Glomerular visceral epithelial cell (primary cell): ENCODE results near the gene EYA4.
A peak's percentile ranks its signal among the peaks of the same experiment; 100 is the strongest.

Source experiments
- DNase-seq: peaks from one replicate; pipeline ENCODE4 v3.0.0-alpha.2; 2016; ENCODE audit errors: extremely low spot score

EYA4 gene

DNA sequence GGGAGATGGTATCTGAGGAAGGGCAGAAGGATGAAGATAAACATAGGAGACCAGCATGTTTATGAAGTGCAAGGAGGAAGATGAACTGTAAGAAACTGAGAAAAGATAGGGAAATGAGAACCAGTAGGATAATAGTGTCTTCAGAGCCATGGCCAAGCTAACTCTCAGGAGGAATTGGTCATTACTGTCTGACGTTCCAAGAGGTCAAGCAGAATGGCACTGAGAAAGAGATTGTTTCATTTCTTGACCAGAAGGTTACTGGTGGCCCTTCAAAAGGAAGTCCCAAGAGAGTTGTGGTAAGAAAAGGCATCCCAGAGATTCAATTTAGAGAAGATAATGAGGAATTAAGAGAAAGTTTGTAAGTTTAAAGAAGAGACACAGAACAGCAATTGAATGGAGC lies 47.5 kb downstream of the EYA4 start:
- DNase-seq: no peak

DNA sequence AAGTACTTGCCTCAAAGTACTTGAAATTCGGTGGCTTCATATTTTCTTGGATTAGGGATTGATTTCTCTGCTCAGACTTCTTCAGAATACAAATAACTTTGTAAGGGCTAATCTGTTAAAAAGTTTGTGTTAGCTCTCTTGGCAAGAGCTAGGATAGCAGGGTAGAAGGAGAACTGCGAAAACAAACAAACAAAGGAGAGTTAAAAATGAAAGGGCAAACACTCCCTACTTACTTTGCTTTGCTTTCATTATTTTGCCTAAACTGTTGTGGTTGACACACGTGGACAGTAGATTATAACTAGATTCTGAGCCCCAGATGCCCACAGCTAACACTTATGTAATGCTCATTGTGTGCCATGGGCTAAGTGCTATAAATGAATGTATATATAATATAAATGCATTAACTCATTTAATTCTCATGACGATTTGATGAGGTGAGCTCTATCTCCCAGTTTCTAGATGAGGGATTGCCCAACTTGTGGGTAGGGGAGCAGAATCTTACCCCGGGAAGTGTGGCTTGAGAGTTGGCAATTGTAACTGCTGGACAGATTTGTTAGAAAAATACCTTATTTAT lies 48.7 kb downstream of the EYA4 start:
- DNase-seq: no peak

DNA sequence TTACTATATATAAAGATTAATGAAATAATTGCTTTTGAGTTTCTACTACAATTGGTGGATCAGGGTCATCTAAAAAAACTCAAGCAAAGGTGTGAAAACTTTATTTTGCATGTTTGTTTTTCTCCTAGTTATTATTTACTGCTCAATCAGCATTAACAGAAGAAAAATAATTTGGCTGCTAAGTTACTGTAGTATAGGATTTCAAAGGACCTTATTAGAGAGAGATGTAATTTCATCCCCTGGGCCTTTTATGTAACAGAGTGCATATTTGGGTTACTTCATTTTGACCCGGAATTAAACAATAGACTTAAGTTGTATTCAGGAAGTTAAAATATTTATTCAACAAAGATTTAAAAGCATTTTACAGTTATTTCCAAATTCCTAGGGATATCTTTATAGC lies 49.8 kb downstream of the EYA4 start:
- DNase-seq: no peak

DNA sequence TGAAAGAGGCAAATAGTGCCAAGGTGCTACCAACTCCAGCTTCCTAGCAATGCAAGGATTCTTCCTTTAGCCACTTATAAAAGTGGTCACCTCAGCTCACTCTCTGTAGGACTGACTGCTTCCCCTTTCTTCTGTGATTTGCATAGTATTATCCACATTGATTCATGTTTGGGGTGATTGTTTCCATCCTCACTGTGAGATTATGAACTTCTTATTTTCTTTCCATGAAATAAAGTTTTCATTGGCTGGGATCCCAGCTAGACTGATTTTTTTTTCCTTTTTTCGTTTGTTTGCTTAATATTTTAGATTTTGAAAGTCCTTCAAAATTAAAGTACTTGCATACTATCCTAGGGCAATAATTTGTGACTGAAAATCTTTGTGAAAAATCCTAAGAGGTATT lies 50.5 kb downstream of the EYA4 start:
- no peak for DNase-seq

DNA sequence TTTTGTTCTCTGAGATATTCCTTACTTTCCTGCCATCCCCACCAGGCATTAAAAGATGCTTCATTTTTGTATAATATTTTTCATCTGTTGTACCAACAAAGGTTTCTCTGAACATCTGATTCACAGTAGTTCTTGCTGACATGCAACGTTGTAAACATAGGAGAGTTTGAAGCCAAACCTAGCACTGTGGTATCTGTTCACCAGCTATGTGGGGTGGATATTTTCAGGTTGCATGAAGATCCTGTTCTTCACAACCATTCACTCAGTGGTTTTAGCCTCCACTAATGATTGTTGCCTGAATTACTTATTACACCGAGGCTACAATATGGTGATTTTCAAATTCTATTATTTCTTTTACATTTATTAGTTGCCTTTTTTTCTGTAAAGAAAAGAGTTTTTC lies 56.5 kb downstream of the EYA4 start:
- DNase-seq: no peak

DNA sequence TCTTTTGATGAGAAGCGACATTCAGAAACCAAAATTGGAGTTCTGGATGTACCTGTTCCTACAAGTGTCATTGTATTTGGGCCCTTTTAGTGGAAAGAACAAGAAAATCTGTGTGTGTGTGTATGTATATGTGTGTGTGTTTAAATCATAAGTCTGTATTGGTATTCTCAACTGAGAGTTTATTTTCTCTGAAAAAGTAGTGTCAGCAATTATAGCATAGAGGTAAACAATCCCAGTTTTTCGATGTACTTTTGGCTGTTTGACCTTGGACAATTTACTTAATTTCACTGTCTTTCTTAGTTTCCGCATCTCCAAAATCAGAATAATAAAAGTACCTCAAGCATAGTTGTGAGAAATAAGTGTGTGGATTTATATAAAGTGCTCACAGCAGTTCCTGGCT lies 57.2 kb downstream of the EYA4 start:
- no peak for DNase-seq

DNA sequence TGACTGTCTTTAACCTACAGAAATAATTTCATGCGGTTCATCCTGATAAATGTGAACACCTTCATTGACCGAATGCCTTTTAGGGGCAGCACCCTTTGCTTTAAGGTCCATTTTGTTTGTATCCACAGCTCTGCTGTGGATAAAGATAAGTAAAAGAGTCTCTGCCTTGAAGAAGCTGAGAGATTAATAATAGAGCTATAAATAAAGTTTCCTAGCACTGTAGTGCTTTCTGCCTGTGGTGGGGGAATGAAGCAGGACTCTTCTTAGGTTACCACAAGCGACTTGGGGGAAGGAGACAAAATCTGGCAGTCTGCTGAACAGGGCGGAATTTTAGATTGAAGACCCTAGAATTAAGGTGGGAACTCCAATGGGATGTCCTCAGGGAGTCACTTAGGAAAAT lies 57.6 kb downstream of the EYA4 start:
- DNase-seq: no peak

DNA sequence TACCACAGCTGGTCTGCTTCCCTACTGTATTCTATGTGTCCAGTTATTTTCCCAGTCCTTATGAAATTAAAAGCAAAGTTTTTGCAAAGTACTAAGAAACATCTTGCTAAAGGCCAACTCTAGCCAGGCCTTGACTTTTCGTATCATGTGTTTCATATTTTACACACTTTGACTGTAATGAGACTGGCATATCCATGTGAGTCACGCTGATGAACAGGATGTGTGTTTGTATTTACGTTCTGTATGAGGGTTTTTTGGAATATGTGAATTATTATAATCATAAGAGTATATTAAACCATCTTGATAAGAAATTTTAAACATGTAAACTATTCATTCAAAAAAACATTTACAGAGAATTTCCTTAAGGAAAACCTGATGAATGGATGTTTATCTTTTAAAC lies 59.7 kb downstream of the EYA4 start:
- DNase-seq: no peak

DNA sequence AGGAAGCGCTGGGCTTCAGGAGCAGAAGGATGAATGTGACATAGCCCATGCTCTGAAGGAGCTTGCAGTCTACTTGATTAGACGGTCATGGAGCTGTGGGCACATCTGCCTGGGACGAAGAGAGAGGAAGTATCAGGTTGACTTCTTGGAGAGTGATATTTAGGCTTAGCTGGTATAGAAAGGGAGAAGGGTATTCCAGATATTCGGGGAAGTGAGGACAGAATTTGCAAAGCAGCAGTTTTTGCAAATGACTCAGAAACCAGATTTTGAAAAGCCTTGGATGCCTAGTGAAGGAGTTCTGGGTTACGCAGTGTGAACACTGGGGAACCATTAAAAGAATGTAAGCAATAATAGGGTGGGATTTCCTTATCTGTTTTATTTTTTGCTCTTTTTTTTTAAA lies 60.7 kb downstream of the EYA4 start:
- DNase-seq: no peak

DNA sequence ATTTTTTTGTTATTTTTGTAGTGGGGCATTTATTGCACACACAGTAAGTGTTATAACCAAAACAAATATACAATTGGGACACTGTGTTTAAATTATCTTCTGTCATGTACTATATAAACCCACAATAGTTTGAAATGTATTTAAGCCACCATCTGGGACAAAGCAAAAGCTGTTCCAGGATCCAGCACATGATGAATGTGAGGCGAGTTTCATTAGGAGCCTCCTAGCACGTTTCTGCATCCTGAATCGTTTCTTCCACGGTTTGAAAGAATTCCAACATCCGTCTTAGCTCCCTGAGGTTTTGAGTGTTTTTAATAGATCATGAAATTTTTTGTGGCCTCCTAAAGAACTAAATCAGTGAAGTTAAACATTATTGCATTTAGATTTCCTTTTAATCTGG lies 65.8 kb downstream of the EYA4 start:
- no peak for DNase-seq

DNA sequence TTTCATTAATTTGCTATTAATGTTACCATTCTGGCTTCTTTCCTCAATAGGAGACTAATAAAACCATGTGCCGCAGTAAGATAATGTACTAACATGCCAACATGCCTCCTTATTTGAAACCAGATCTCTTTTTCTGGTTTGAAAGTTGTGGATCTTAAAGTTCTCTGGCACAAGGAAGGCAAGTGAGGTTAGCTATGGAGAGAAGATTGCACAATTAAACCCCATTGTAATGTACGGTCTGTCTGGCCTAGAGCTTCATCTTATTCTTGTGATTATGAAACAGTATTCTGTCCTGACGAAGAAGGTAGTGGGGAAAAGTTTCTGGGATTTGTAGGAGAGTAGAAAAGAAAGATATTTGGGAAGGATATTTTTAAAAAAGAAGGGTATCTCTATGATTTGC lies 68.4 kb downstream of the EYA4 start:
- DNase-seq: no peak

DNA sequence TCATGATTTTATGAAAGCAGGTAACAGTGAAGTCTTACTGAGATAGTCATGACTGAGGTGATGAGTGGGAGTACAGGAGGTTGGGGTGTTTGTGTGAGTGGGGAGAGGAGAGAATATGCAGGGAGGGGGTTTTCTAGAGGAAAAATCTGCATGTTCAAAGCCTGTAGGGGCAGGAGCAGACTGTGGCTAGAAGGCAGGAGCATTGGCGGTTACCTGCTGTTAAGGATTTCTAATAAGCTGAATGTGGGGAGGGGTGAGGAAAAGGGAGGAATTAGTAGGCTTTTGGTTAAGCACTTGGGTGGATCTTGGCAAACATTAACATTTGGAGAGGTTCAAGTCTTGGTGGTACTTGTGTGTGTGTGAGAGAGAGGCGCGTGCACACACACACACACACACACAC lies 70.8 kb downstream of the EYA4 start:
- DNase-seq: no peak

DNA sequence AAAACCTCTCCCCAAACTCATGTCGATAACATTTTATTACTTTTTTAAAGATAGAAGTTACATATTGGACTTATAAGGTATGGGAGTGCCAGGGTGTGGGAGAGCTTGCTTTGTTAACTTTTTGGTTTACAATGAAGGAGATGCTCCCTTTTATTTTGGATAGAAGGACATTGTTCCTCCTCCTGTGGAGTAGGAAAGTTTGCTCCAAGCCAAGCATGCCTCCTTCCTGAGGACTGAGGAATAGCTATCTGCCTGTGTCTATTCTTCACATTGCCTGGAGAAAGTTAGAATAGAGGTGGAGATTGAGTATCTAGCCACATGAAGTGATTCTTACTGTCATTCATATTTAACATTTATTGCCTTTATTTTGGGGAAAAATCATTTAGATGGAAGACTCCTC lies 71.9 kb downstream of the EYA4 start:
- no peak for DNase-seq

DNA sequence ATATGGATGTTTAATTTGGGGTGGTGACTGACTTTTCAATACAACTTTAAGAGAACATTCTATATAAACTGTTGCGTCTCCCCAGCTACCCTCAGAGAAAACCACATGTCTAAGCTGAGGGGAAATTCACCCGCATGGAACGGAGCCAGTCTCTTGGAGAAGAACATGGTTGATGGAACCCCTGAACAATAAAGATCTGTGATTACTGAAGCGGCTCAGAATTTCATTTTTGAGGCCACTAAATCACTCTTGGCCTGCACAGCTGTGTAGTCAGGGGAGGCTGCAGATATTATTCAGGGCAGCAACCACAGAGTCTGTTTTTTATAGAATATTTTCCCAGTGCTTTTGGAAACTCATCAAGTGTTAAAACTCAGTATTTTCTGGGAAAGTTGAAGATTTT lies 73.8 kb downstream of the EYA4 start:
- peak; percentile 93 for DNase-seq

DNA sequence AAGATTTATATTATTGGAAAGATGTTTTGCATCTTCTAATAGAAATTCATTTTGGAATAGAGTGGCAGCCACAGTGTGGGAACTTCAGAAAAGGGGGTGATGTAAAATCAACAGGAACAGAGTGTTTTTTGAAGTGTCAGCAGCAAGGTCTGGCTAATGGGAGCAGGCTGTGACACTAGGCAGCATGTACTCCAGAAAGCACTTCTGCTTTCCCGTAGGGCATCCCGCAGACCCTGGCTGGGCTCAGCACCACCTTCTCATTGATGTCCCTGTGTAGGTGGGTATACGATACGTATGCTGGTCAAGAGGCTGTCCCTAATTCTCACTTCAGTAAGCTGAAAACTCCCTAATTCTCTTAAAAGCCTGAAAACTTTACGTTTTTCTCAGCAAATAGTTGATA lies 74.7 kb downstream of the EYA4 start:
- no peak for DNase-seq

DNA sequence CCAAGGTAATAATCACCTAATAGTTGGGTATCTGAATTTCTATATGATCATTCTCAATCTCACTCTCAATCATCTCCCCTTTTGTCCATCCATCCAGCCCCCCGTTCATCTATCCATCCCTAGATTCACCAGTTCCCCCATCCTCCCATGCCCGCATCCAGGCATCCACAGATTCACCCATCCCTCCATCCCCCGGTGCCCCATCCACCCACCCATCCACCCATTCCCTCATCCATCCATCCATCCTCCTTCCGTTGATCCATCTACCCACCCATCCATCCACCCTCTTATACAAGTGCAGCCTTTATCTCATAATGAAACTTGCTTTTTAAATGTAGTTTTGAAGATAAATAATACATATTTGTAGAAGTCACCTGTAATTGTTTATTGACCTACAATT lies 76.5 kb downstream of the EYA4 start:
- no peak for DNase-seq

DNA sequence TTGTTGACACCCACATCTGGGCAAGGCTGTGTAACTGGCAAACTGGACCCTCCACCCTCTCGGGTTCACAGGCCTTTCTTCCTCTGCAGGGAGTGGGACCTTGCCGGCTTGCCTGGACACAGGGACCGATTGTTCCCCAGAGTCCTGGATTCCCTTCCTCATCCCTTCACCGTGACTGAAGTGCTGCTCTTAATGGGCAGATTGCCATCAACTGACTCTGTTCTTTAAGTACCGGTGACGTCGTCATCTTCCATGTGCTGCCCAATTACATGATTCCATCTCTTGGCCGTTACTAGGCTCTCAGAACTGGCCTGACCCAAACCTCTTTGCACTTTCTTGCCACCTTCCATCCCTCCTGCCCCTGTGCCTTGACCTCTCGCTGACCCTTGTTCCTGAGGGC lies 85.4 kb downstream of the EYA4 start:
- DNase-seq: no peak

DNA sequence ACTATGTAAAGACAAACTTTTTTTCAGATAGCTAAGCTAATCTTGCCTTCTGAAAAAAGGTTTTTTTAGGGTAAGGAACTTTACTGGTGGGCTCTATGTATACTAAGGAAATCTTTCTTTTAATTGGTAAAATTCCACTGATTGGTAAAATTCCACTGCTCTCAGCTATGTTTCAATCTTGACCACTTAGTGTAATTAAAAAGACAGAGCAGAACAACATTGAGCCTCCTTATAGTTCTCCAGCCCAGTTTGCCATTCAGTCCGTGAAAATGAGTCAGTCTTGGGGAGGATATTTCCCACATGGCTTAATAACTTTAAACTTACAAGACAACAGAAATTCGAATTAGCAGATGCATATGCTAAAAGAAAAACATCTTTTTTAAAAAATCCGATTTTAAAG lies 92.7 kb downstream of the EYA4 start:
- no peak for DNase-seq

DNA sequence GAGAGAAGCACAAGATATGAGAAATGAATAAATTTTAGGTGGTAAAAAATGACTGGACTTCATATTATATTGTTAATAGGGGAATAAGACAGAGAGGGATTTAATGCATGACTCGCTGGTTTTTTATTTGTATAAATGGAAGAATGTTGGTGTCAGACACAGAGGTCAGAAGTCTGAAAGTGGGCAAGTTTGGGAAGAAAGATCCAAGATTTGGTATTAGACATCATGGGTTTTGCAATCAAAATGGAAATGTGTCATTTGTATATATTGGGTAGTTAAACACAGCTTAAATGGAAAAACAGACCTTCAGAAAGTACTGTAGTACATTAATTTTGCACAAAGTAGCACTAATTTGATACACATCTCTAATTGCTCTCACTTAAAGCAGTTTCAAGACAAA lies 96.2 kb downstream of the EYA4 start:
- DNase-seq: no peak

DNA sequence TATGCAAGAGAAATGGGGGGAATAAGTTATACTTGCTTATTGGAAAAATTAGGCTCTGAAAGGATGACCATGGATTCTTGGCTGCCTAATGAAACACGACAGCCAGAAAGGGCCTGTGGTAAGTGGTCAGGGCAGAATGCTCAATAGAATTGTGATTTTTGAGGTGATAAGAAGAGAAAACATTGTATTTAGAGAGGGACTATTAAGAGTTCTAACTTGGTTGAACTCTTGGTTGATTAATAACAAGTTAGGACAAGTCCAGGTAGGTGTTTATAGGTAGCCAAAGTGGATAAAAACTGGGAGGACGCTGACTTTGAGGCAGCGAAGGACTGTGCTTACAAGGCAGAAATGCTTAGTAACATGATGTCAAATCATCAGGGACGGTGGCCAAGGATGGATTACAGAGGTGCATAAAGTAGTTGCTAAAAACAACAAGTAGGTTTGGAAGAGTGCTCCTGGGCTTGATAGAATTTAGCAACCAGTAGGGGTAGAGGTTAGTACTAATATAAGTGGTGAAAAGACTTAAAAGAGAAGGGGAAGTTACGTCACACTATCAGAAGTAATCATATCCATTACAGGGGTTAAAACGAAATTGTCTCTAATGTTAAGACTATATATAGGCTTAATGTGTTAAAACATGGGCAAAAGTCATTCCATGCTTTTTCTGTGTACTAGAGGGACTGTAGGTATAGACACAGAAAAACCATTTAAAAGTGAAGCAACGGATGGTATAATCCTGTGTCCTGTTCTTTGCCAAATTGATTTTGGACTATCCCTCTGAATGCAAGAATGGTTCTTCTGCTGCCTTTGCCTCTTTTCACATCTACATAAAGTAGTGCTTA lies 98.6 kb downstream of the EYA4 start:
- DNase-seq: no peak

DNA sequence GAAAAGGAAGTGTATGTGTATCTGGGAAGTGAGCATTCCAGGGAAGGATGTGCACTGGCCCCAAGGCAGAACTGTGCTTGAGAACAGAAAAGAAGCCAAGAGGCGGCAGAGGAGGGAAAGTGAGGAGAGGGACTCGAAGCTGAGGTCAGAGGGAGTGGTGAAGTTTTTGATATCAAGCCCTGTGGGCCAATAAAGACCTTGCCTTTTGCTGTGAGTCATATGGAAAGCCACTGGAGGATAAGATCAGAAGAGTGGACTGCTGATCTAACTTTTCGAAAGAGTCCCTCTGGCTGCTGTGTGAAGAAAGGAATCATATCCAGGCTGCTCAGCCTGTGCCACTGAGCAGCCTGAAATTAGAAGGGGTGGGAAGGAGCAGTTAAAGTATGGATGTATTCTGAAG lies 99.4 kb downstream of the EYA4 start:
- no peak for DNase-seq

DNA sequence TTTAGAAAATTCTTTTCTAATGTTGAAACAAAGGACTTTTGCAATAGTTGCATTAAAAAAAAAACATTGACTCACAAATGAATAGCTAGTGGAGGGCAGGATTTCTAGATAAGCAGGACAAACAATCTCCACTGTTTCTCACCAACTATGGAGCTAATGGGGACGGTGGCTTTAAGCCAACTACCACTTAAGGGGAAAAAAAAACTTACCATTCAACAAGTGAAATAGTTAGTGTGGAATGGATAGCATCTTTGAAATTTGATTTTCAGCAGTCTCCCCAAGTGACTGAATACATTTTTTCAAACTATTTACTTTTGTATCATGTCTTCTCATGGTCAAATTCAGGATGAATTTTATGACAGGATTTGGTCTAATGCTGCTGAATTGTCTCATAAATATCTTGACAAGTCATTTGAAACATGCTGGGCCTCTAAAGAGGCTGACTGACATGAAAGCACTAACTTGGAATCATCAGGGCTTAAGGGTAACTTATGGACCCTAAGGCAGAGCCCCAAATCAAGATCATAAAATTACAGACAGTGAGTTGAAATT lies 100.5 kb downstream of the EYA4 start:
- DNase-seq: peak; percentile 53

DNA sequence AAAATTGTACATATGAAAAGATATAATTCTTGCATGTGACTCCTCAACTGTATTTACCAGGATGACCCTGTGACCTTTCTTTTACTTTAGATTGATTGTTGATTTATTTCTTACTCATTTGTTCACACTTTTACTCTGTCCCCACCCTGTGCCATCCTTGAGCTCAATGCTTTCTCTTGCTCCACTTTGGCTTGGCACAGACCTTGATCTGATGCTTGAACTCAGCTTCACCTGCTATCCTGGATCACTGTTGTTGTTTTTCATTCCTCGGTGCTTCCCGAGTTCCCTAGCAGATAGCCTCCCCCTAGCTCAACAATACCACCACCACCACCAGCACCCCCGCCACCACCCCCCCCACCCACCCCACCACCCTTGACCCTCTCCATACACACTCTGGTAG lies 102.1 kb downstream of the EYA4 start:
- no peak for DNase-seq

DNA sequence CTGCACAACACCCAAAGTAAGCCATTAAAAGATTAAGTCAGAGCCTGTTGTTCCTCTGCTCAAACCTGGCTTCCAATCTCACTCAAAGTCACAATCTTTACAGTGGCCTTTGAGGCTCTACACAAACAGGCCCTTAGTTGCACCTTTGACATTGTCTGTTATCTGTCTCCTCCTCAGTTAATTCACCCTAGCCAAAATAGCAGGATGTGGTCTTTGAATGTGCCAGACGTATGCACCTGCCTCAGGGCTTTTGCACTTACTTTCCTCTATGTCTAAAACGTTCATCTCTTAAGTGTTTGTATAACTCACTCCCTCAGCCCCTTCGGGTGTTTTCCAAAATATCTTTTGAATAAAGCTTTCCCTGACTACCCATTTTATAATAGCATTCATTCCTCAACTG lies 107.7 kb downstream of the EYA4 start:
- DNase-seq: no peak
